ENCODE results near the gene PEPD.

The PEPD gene

GRCh38 chr19:33517922-33518321 is 3.7 kb downstream of the PEPD start:
- in situ Hi-C loops (cut with MboI; ENCODE audit: low pct_unique_long_range_greater_than_20kb, low sequenced_read_pairs, unreplicated experiment), result no loop called here

GRCh38 chr19:33515921-33516320 is 5.7 kb downstream of the PEPD start:
- no peak for TF ChIP-seq CTCF (IDR thresholded peaks at IDR 0.05; ENCODE audit: extremely low read depth, insufficient read depth, missing control alignments)
- in situ Hi-C loops (cut with MboI; ENCODE audit: low pct_unique_long_range_greater_than_20kb, low sequenced_read_pairs, unreplicated experiment), result no loop called here
- no peak for DNase-seq (ENCODE audit: low spot score)

More at GRCh38 chr19:33517922-33518321, 3.7 kb downstream of the PEPD start:
- DNase-seq (ENCODE audit: low spot score), result no peak
- no peak for TF ChIP-seq CTCF (IDR thresholded peaks at IDR 0.05; ENCODE audit: extremely low read depth, insufficient read depth, missing control alignments)

GRCh38 chr19:33514885-33515551 is 6.6 kb downstream of the PEPD start:
- no peak for TF ChIP-seq CTCF (IDR thresholded peaks at IDR 0.05; ENCODE audit: extremely low read depth, insufficient read depth, missing control alignments)
- no peak for DNase-seq (ENCODE audit: low spot score)
- in situ Hi-C loops (cut with MboI; ENCODE audit: low pct_unique_long_range_greater_than_20kb, low sequenced_read_pairs, unreplicated experiment), result no loop called here

- no peak for TF ChIP-seq CTCF (IDR thresholded peaks at IDR 0.05; ENCODE audit: extremely low read depth, insufficient read depth, missing control alignments)
- in situ Hi-C loops (cut with MboI; ENCODE audit: low pct_unique_long_range_greater_than_20kb, low sequenced_read_pairs, unreplicated experiment), result no loop called here
- no peak for DNase-seq (ENCODE audit: low spot score)
These were observed 8.2 kb downstream of the PEPD start for GRCh38 chr19:33513424-33513823.

GRCh38 chr19:33512580-33513137 is 8.9 kb downstream of the PEPD start:
- DNase-seq (ENCODE audit: low spot score), result no peak

GRCh38 chr19:33512021-33512420 is 9.6 kb downstream of the PEPD start:
- in situ Hi-C loops (cut with MboI; ENCODE audit: low pct_unique_long_range_greater_than_20kb, low sequenced_read_pairs, unreplicated experiment), result no loop called here
- no peak for TF ChIP-seq CTCF (IDR thresholded peaks at IDR 0.05; ENCODE audit: extremely low read depth, insufficient read depth, missing control alignments)
- DNase-seq (ENCODE audit: low spot score), result no peak

More at GRCh38 chr19:33512580-33513137, 8.9 kb downstream of the PEPD start:
- no peak for TF ChIP-seq CTCF (IDR thresholded peaks at IDR 0.05; ENCODE audit: extremely low read depth, insufficient read depth, missing control alignments)
- in situ Hi-C loops (cut with MboI; ENCODE audit: low pct_unique_long_range_greater_than_20kb, low sequenced_read_pairs, unreplicated experiment), result no loop called here

Data from GM13977 (cell line).